ENCODE results near the gene MAU2.

GRCh38 chr19:19407633-19407930 lies 87.0 kb downstream of the MAU2 start:
- no peak for TF ChIP-seq CTCF (conservative IDR thresholded peaks at IDR 0.05; ENCODE audit: low read depth in 2 of 2)
- TF ChIP-seq POLR2AphosphoS5 (IDR thresholded peaks at IDR 0.05; ENCODE audit: low read depth): no peak
